ENCODE results near the gene CARD19.

DNA sequence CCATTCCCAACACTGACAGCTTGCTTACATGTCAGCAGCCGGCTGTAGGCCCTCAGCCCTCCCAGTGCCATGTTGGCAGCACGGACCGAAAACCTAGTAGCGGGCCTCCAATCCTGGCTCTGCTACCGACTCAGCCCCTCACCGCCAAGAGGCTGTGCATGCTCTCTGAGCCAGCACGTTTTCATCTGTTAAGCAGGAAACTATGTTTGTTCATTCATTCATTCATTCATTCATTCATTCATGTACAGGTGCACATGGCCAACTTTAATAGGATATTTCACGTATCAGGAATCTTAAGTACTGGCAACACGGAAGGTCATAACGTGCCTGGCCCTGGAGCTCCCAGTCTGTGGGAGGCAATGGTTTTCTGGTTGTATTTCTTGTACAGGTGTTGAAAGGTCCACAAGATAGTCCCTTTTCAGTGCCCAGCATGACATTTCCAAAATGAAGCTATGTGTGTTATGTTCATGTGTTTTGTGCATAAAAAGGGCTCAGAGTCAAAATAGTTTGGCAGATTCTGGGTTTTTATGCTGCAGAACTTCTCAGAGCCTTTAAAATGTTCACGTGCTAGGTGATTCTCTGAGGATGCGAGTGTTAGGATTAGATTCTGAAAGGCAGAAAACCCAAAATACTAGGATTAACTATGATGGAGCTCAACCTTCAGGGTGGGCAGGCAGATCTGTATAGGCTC lies 19.8 kb upstream of the CARD19 start:
- TF ChIP-seq, protein P1, sequence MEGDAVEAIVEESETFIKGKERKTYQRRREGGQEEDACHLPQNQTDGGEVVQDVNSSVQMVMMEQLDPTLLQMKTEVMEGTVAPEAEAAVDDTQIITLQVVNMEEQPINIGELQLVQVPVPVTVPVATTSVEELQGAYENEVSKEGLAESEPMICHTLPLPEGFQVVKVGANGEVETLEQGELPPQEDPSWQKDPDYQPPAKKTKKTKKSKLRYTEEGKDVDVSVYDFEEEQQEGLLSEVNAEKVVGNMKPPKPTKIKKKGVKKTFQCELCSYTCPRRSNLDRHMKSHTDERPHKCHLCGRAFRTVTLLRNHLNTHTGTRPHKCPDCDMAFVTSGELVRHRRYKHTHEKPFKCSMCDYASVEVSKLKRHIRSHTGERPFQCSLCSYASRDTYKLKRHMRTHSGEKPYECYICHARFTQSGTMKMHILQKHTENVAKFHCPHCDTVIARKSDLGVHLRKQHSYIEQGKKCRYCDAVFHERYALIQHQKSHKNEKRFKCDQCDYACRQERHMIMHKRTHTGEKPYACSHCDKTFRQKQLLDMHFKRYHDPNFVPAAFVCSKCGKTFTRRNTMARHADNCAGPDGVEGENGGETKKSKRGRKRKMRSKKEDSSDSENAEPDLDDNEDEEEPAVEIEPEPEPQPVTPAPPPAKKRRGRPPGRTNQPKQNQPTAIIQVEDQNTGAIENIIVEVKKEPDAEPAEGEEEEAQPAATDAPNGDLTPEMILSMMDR (IDR thresholded peaks at IDR 0.05; ENCODE audit: low read length), result no peak
- TF ChIP-seq EZH2 (optimal IDR thresholded peaks at IDR 0.05; ENCODE audit: low read depth, low read length), result no peak
- TF ChIP-seq EZH2phosphoT487 (IDR thresholded peaks at IDR 0.05; ENCODE audit: low read length), result no peak

Measured in MM.1S (cell line).